Measurements from ENCODE around the gene ABCG5.

Gene ABCG5

GRCh38 chr2:43792653-43793052 is 46.0 kb downstream of the ABCG5 start:
- DNase-seq (ENCODE audit: low spot score): no peak
- Histone ChIP-seq H3K18ac (ENCODE audit: low read length) (no peak overlapping the region), H2BK5ac (ENCODE audit: low read length) (no peak overlapping the region), H3K23ac (ENCODE audit: low read depth, low read length, poor library complexity) (no peak overlapping the region), H3K9me3 (replicated peaks in 1 of 2; ENCODE audit: control insufficient read depth in 2 of 2, insufficient read depth in 1 of 2, low read depth in 1 of 2, low read length in 2 of 2) (no peaks in the 10 kb centered on the region), H3K27ac (replicated peaks; ENCODE audit: low read length) (no peak overlapping the region), H3K27me3 (ENCODE audit: control insufficient read depth in 3 of 3, insufficient read depth in 3 of 3, low read depth in 1 of 3, low read length in 3 of 3) (no peaks in the 10 kb centered on the region), H3K9ac (ENCODE audit: low read depth, low read length, poor library complexity) (no peak overlapping the region), H3K4me3 (ENCODE audit: low read length in 2 of 2) (no peak overlapping the region), H3K79me1 (ENCODE audit: low read depth, low read length) (no peaks in the 10 kb centered on the region), H3K4me2 (ENCODE audit: insufficient read depth, low read length, poor library complexity, severe bottlenecking) (no peak overlapping the region), H2AFZ (ENCODE audit: low read length) (no peak overlapping the region), H3K4me1 (ENCODE audit: control insufficient read depth in 2 of 2, insufficient read depth in 1 of 2, low read depth in 1 of 2, low read length in 2 of 2) (no peaks in the 10 kb centered on the region), H4K91ac (ENCODE audit: low read depth, low read length, poor library complexity) (no peak overlapping the region), H2AK5ac (ENCODE audit: low read depth, low read length) (no peak overlapping the region), H3K36me3 (replicated peaks in 1 of 2; ENCODE audit: control insufficient read depth in 2 of 2, insufficient read depth in 2 of 2, low read length in 2 of 2) (peaks cover 2 to 37% of the 10 kb centered on the region in 2 donors), H4K8ac (ENCODE audit: low read depth, low read length) (no peak overlapping the region), H2BK120ac (ENCODE audit: low read depth, low read length) (no peak overlapping the region), H3K4ac (ENCODE audit: low read length) (no peak overlapping the region), H2BK12ac (ENCODE audit: low read length) (no peak overlapping the region), H3K14ac (ENCODE audit: low read length) (no peak overlapping the region), H2BK15ac (ENCODE audit: low read length) (no peak overlapping the region)
- no CpG with 5 or more reads among the region's 3 CpGs for WGBS, 2 donors (ENCODE audit: extremely low coverage in 2 of 2, insufficient read length in 2 of 2, insufficient replicate concordance in 1 of 2)

- Histone ChIP-seq H2BK12ac (ENCODE audit: low read length) (no peak overlapping the region), H3K9ac (ENCODE audit: low read depth, low read length, poor library complexity) (no peak overlapping the region), H3K14ac (ENCODE audit: low read length) (peak overlapping the region; percentile 56), H2AFZ (ENCODE audit: low read length) (no peak overlapping the region), H3K27me3 (ENCODE audit: control insufficient read depth in 3 of 3, insufficient read depth in 3 of 3, low read depth in 1 of 3, low read length in 3 of 3) (no peaks in the 10 kb centered on the region), H3K23ac (ENCODE audit: low read depth, low read length, poor library complexity) (no peak overlapping the region), H3K4me3 (ENCODE audit: low read length in 2 of 2) (no peak overlapping the region), H2BK5ac (ENCODE audit: low read length) (no peak overlapping the region), H3K4me1 (ENCODE audit: control insufficient read depth in 2 of 2, insufficient read depth in 1 of 2, low read depth in 1 of 2, low read length in 2 of 2) (no peaks in the 10 kb centered on the region), H3K79me1 (ENCODE audit: low read depth, low read length) (no peaks in the 10 kb centered on the region), H2AK5ac (ENCODE audit: low read depth, low read length) (no peak overlapping the region), H2BK15ac (ENCODE audit: low read length) (no peak overlapping the region), H3K4me2 (ENCODE audit: insufficient read depth, low read length, poor library complexity, severe bottlenecking) (no peak overlapping the region), H3K9me3 (replicated peaks in 1 of 2; ENCODE audit: control insufficient read depth in 2 of 2, insufficient read depth in 1 of 2, low read depth in 1 of 2, low read length in 2 of 2) (no peaks in the 10 kb centered on the region), H2BK120ac (ENCODE audit: low read depth, low read length) (no peak overlapping the region), H4K91ac (ENCODE audit: low read depth, low read length, poor library complexity) (no peak overlapping the region), H3K18ac (ENCODE audit: low read length) (no peak overlapping the region), H3K27ac (replicated peaks; ENCODE audit: low read length) (no peak overlapping the region), H4K8ac (ENCODE audit: low read depth, low read length) (no peak overlapping the region), H3K36me3 (replicated peaks in 1 of 2; ENCODE audit: control insufficient read depth in 2 of 2, insufficient read depth in 2 of 2, low read length in 2 of 2) (peaks cover 3 to 40% of the 10 kb centered on the region in 2 donors), H3K4ac (ENCODE audit: low read length) (no peak overlapping the region)
- DNase-seq (ENCODE audit: low spot score): no peak
- WGBS, 2 donors (ENCODE audit: extremely low coverage in 2 of 2, insufficient read length in 2 of 2, insufficient replicate concordance in 1 of 2): no CpG with 5 or more reads among the region's 2 CpGs
Measured at GRCh38 chr2:43791035-43791765, 47.4 kb downstream of the ABCG5 start.

GRCh38 chr2:43790147-43790546 is 48.5 kb downstream of the ABCG5 start:
- Histone ChIP-seq H3K14ac (ENCODE audit: low read length) (no peak overlapping the region), H2BK120ac (ENCODE audit: low read depth, low read length) (no peak overlapping the region), H2BK12ac (ENCODE audit: low read length) (no peak overlapping the region), H2BK15ac (ENCODE audit: low read length) (no peak overlapping the region), H4K8ac (ENCODE audit: low read depth, low read length) (no peak overlapping the region), H3K4me1 (ENCODE audit: control insufficient read depth in 2 of 2, insufficient read depth in 1 of 2, low read depth in 1 of 2, low read length in 2 of 2) (no peaks in the 10 kb centered on the region), H2AK5ac (ENCODE audit: low read depth, low read length) (no peak overlapping the region), H3K9me3 (replicated peaks in 1 of 2; ENCODE audit: control insufficient read depth in 2 of 2, insufficient read depth in 1 of 2, low read depth in 1 of 2, low read length in 2 of 2) (no peaks in the 10 kb centered on the region), H3K4me2 (ENCODE audit: insufficient read depth, low read length, poor library complexity, severe bottlenecking) (no peak overlapping the region), H2BK5ac (ENCODE audit: low read length) (no peak overlapping the region), H2AFZ (ENCODE audit: low read length) (no peak overlapping the region), H3K27me3 (ENCODE audit: control insufficient read depth in 3 of 3, insufficient read depth in 3 of 3, low read depth in 1 of 3, low read length in 3 of 3) (no peaks in the 10 kb centered on the region), H3K23ac (ENCODE audit: low read depth, low read length, poor library complexity) (no peak overlapping the region), H4K91ac (ENCODE audit: low read depth, low read length, poor library complexity) (no peak overlapping the region), H3K36me3 (replicated peaks in 1 of 2; ENCODE audit: control insufficient read depth in 2 of 2, insufficient read depth in 2 of 2, low read length in 2 of 2) (peaks cover 3 to 42% of the 10 kb centered on the region in 2 donors), H3K4me3 (ENCODE audit: low read length in 2 of 2) (no peak overlapping the region), H3K79me1 (ENCODE audit: low read depth, low read length) (no peaks in the 10 kb centered on the region), H3K18ac (ENCODE audit: low read length) (no peak overlapping the region), H3K27ac (replicated peaks; ENCODE audit: low read length) (no peak overlapping the region), H3K4ac (ENCODE audit: low read length) (no peak overlapping the region), H3K9ac (ENCODE audit: low read depth, low read length, poor library complexity) (no peak overlapping the region)
- no CpG with 5 or more reads among the region's 5 CpGs for WGBS, 2 donors (ENCODE audit: extremely low coverage in 2 of 2, insufficient read length in 2 of 2, insufficient replicate concordance in 1 of 2)
- DNase-seq (ENCODE audit: low spot score): no peak

GRCh38 chr2:43788646-43789045 is 50.0 kb downstream of the ABCG5 start:
- H3K4ac ChIP-seq (ENCODE audit: low read length): no peak overlapping the region
- no peak overlapping the region for H2BK5ac ChIP-seq (ENCODE audit: low read length)
- H3K18ac ChIP-seq (ENCODE audit: low read length): no peak overlapping the region
- H2AFZ ChIP-seq (ENCODE audit: low read length): no peak overlapping the region
- H3K36me3 ChIP-seq (replicated peaks in 1 of 2; ENCODE audit: control insufficient read depth in 2 of 2, insufficient read depth in 2 of 2, low read length in 2 of 2): peaks cover 3 to 43% of the 10 kb centered on the region in 2 donors
- DNase-seq (ENCODE audit: low spot score): no peak
- H3K23ac ChIP-seq (ENCODE audit: low read depth, low read length, poor library complexity): no peak overlapping the region
- H3K14ac ChIP-seq (ENCODE audit: low read length): no peak overlapping the region
- H4K91ac ChIP-seq (ENCODE audit: low read depth, low read length, poor library complexity): no peak overlapping the region
- no peaks in the 10 kb centered on the region for H3K79me1 ChIP-seq (ENCODE audit: low read depth, low read length)
- no peak overlapping the region for H3K9ac ChIP-seq (ENCODE audit: low read depth, low read length, poor library complexity)
- H3K4me2 ChIP-seq (ENCODE audit: insufficient read depth, low read length, poor library complexity, severe bottlenecking): no peak overlapping the region
- no peaks in the 10 kb centered on the region for H3K9me3 ChIP-seq (replicated peaks in 1 of 2; ENCODE audit: control insufficient read depth in 2 of 2, insufficient read depth in 1 of 2, low read depth in 1 of 2, low read length in 2 of 2)
- H2BK12ac ChIP-seq (ENCODE audit: low read length): no peak overlapping the region
- H3K4me3 ChIP-seq (ENCODE audit: low read length in 2 of 2): no peak overlapping the region
- H2BK120ac ChIP-seq (ENCODE audit: low read depth, low read length): no peak overlapping the region
- no peaks in the 10 kb centered on the region for H3K27me3 ChIP-seq (ENCODE audit: control insufficient read depth in 3 of 3, insufficient read depth in 3 of 3, low read depth in 1 of 3, low read length in 3 of 3)
- WGBS, 2 donors (ENCODE audit: extremely low coverage in 2 of 2, insufficient read length in 2 of 2, insufficient replicate concordance in 1 of 2): no CpG with 5 or more reads among the region's 1 CpG
- H4K8ac ChIP-seq (ENCODE audit: low read depth, low read length): no peak overlapping the region
- no peak overlapping the region for H2AK5ac ChIP-seq (ENCODE audit: low read depth, low read length)
- no peak overlapping the region for H2BK15ac ChIP-seq (ENCODE audit: low read length)
- H3K27ac ChIP-seq (replicated peaks; ENCODE audit: low read length): no peak overlapping the region
- no peaks in the 10 kb centered on the region for H3K4me1 ChIP-seq (ENCODE audit: control insufficient read depth in 2 of 2, insufficient read depth in 1 of 2, low read depth in 1 of 2, low read length in 2 of 2)

All from neuronal stem cell (in vitro differentiated cells).